Measurements from ENCODE around the gene FOXO1. TPM values are rescaled to one million over a fixed set of nuclear protein-coding genes. Genes with fewer than 3 reads are reported as not detected.

Gene FOXO1
- total and polyA plus RNA-seq, 2 experiments from 2014 or later: 10.5 to 14.0 TPM

DNA sequence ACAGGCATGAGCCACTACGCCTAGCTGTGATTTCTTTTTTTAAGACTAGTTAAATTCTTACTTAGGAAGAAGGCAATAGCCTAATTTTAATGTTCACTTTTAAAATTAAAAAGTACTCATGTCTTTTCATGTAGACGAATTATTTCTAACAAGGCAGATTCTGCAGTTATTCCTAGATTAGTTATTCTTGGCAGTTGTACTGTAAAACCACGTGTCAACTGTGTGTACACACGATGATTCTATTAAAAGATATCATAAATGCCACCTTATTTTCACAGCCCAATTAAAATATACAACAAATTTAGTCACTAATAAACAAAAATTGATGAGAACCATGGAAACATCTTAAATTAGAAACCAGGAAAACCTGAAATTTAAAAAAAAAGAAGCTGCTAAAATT is 10.6 kb upstream of the FOXO1 start:
- Histone ChIP-seq H3K36me3 (no peaks in the 10 kb centered on the region), H3K27me3 (no peaks in the 10 kb centered on the region), H3K4me3 (no peak overlapping the region), H3K9me3 (ENCODE audit: low read depth) (no peaks in the 10 kb centered on the region), H3K27ac (no peak overlapping the region), H3K4me1 (ENCODE audit: low read depth) (peaks cover 4% of the 10 kb centered on the region)
- DNase-seq (ENCODE audit: low read depth in 1 of 2, low spot score in 1 of 2): no peak
- TF ChIP-seq, protein P1, sequence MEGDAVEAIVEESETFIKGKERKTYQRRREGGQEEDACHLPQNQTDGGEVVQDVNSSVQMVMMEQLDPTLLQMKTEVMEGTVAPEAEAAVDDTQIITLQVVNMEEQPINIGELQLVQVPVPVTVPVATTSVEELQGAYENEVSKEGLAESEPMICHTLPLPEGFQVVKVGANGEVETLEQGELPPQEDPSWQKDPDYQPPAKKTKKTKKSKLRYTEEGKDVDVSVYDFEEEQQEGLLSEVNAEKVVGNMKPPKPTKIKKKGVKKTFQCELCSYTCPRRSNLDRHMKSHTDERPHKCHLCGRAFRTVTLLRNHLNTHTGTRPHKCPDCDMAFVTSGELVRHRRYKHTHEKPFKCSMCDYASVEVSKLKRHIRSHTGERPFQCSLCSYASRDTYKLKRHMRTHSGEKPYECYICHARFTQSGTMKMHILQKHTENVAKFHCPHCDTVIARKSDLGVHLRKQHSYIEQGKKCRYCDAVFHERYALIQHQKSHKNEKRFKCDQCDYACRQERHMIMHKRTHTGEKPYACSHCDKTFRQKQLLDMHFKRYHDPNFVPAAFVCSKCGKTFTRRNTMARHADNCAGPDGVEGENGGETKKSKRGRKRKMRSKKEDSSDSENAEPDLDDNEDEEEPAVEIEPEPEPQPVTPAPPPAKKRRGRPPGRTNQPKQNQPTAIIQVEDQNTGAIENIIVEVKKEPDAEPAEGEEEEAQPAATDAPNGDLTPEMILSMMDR (IDR thresholded peaks at IDR 0.05; ENCODE audit: low read depth, low read length): no peak

DNA sequence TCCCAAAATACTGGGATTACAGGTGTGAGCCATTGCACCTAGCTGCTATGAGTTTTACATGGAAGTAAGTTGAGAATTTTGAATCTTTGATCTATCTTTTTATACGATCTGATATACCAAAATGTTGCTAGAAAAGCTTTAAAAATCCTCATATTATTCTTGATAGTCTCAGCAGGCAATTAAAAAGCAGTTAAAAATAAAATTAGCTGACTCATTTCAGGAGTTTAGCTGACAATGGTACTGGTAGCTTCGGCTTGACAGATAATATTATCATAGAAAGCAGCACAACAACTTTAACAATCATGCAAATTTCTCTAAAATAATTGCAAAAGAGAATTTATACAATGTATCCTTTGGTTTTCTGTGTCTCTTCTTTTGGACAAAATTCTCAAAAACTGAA is 9.6 kb upstream of the FOXO1 start:
- Histone ChIP-seq H3K4me1 (ENCODE audit: low read depth) (no peaks in the 10 kb centered on the region), H3K36me3 (no peaks in the 10 kb centered on the region), H3K27me3 (no peaks in the 10 kb centered on the region), H3K9me3 (ENCODE audit: low read depth) (no peaks in the 10 kb centered on the region), H3K4me3 (no peak overlapping the region), H3K27ac (no peak overlapping the region)
- TF ChIP-seq, protein P1 (IDR thresholded peaks at IDR 0.05; ENCODE audit: low read depth, low read length): no peak
- DNase-seq (ENCODE audit: low read depth in 1 of 2, low spot score in 1 of 2): no peak

DNA sequence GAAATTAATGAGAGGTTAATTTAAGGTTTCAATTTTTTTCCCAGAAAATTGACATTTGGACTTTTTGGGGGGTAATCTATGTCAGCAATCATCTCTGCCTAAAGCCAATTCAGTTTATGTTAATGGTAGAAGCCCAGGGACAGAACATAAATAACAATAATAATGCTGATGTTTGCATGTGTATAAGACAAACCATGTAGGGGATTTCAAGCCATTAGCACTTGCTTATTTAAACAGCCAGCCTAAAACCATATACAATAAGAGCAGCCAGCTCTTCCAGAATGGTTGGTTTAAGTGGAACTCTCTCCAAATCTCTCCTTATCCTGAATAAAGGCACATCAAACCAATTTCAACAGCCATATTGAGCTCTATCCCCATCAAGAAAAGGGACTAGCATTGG is 7.0 kb upstream of the FOXO1 start:
- Histone ChIP-seq H3K27me3 (no peaks in the 10 kb centered on the region), H3K27ac (no peak overlapping the region), H3K9me3 (ENCODE audit: low read depth) (no peaks in the 10 kb centered on the region), H3K4me1 (ENCODE audit: low read depth) (no peaks in the 10 kb centered on the region), H3K4me3 (no peak overlapping the region), H3K36me3 (no peaks in the 10 kb centered on the region)
- DNase-seq (ENCODE audit: low read depth in 1 of 2, low spot score in 1 of 2): no peak
- TF ChIP-seq, protein P1 (IDR thresholded peaks at IDR 0.05; ENCODE audit: low read depth, low read length): no peak

DNA sequence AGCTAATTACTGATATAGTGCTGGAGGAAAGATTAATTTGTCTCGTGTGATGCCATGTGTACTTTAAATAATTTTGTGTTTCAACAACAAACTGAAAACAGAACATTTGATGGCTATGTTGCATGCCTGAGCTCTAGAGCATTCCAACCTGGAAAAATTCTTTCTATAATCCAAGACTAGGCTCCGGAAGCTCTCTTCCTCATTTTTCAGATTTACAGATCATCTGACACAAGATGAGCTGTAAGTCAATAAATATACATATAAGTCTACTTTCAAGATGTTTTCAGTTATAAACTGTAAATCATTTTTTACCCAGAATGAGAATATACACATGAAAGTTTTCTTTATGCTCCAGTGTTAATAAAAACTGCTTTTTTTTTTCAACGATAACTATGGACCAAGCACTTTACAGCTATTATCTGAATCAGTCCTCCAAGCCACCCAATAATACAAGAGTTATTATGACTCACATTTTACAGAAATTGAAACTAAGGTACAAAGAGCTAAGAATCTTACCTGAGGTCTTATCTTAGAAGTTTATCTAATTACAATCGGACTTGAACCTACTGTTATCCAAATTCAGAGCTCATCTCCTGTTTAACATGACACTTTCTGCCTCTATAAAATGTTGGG is 6.4 kb upstream of the FOXO1 start:
- TF ChIP-seq, protein P1 (IDR thresholded peaks at IDR 0.05; ENCODE audit: low read depth, low read length): no peak
- Histone ChIP-seq H3K27ac (no peak overlapping the region), H3K4me3 (no peak overlapping the region), H3K36me3 (no peaks in the 10 kb centered on the region), H3K9me3 (ENCODE audit: low read depth) (no peaks in the 10 kb centered on the region), H3K4me1 (ENCODE audit: low read depth) (no peaks in the 10 kb centered on the region), H3K27me3 (no peaks in the 10 kb centered on the region)
- no peak for DNase-seq (ENCODE audit: low read depth in 1 of 2, low spot score in 1 of 2)

DNA sequence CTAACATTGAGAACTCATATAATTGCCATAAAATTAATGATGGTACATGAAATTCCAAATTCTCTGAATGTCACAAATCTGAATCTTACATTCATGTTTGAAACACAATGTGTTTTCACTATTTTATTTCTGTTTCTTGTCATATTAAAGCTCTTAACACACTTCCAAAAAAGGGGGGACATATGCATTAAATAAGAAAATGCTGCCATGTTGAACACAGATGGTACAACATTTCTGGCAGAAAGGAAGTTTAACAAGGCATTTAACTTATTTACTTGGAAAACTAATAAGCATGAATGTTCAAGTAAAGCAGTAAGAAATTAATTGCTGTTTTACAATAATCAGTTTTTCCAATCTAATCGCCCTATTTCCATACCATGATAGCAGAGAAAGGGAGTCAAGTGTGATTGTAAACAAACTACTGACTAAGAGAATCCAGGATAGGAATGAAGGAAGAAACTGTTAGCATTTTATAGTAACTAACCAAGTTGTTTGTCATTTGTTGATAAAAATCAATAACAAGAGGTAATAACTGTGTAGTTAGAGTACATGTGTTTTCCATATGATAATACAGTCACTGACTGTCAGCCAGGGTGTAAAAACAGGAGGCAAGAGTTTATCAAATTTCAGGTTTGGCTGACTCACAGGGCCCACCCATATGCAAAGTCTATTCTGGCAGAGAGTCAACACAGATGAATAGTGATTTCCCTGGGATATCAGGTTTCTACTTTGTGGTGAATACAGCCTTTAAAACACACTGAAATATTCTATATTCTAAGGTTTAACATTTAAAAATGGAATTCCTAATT is 5.7 kb upstream of the FOXO1 start:
- Histone ChIP-seq H3K27ac (no peak overlapping the region), H3K9me3 (ENCODE audit: low read depth) (no peaks in the 10 kb centered on the region), H3K36me3 (no peaks in the 10 kb centered on the region), H3K27me3 (no peaks in the 10 kb centered on the region), H3K4me3 (no peak overlapping the region), H3K4me1 (ENCODE audit: low read depth) (no peaks in the 10 kb centered on the region)
- TF ChIP-seq, protein P1 (IDR thresholded peaks at IDR 0.05; ENCODE audit: low read depth, low read length): no peak
- DNase-seq (ENCODE audit: low read depth in 1 of 2, low spot score in 1 of 2): peak in 1 of 2 donors; percentile 54
